ENCODE data around the gene FAM136A.
A peak's percentile ranks its signal among the peaks of the same experiment; 100 is the strongest.

The FAM136A gene

DNA sequence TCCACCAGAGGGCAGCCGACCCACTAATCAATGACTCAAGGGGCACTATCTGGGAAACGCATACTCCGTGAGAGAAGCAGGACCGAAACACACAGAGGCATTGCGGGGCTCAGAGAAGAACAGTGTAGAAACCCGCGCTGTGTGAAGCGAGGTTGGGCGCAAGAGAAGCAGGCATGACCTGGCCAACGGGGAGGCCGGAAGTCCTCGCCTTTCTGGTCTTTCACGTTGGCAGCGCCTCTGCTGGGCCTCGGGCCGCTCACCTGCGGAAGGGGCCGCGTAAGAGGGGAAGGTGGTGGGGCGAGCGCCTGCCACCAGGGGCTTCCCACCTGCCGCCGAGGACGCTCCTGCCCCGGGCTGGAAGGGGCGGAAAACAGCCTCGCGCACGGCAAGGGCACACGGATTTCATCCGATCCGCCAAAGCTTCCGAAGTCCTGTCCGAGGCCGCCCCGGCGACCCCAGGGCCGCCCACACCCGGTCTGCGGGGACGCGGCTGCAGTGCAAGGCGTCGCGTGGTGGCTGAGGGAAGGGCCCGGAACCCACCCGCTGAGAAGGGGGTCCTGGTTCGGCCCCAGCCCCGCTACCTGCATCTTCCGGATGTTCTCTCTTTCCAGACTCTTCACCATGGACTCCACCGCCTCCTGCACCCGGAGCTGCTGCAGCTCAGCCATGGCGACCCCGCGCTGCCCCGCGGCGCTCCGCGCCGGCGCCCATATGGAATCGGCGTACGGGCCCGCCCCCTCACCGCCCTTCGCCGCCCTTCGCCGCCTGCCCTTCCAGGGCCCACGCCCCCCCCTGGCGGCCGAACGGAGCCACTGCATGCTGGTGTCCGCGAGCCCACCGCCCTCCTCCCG, at the start of gene FAM136A:
Gene FAM136A, minus strand, starts transcription at position 724 of the 851 bp plus-strand sequence. Its CDS starts 56 bp downstream, at position 668.
- DNase-seq (ENCODE audit: extremely low read depth, low read depth), result peak; percentile 27
- peak within 1 kb of the TSS; percentile 96 for H3K4me3 ChIP-seq (replicated peaks; ENCODE audit: low read depth, low read length)
- TF ChIP-seq, protein P1, sequence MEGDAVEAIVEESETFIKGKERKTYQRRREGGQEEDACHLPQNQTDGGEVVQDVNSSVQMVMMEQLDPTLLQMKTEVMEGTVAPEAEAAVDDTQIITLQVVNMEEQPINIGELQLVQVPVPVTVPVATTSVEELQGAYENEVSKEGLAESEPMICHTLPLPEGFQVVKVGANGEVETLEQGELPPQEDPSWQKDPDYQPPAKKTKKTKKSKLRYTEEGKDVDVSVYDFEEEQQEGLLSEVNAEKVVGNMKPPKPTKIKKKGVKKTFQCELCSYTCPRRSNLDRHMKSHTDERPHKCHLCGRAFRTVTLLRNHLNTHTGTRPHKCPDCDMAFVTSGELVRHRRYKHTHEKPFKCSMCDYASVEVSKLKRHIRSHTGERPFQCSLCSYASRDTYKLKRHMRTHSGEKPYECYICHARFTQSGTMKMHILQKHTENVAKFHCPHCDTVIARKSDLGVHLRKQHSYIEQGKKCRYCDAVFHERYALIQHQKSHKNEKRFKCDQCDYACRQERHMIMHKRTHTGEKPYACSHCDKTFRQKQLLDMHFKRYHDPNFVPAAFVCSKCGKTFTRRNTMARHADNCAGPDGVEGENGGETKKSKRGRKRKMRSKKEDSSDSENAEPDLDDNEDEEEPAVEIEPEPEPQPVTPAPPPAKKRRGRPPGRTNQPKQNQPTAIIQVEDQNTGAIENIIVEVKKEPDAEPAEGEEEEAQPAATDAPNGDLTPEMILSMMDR (IDR thresholded peaks at IDR 0.05; ENCODE audit: low read depth, low read length, missing control alignments), result peak; percentile 83

DNA sequence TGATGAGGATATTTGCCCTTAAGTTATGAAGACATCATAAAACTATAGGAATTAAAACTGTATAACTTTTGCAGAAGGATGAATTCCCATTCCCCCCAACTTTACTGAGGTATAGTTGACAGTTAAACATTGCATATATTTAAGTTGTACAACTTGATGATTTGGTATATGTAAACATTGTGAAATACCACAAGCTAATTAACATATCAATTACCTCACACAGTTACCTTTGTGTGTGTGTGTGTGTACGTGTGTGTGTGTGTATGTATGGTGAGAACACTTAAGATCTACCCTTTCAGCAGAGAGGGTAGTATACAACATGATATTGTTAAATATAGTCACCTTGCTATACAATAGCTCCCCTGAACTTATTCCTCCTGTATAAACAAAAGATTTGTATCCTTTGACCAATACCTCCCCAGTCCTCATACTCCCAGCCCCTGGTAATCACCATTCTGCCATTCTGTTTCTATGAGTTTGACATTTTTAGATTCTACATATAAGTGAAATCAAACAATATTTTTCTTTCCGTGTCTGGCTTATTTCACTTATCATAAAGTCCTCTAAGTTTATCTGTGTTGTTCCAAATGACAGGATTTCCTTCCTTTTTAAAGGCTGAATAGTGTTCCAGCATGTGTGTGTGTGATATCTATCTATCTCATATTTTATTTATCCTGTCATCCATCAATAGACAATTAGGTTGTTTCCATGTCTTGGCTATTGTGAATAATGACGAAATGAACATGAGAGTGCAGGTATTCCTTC, 48.2 kb upstream of the FAM136A start:
- no peak overlapping the region for H3K4me3 ChIP-seq (replicated peaks; ENCODE audit: low read depth, low read length)
- TF ChIP-seq, protein P1 (IDR thresholded peaks at IDR 0.05; ENCODE audit: low read depth, low read length, missing control alignments), result no peak
- DNase-seq (ENCODE audit: extremely low read depth, low read depth), result no peak

DNA sequence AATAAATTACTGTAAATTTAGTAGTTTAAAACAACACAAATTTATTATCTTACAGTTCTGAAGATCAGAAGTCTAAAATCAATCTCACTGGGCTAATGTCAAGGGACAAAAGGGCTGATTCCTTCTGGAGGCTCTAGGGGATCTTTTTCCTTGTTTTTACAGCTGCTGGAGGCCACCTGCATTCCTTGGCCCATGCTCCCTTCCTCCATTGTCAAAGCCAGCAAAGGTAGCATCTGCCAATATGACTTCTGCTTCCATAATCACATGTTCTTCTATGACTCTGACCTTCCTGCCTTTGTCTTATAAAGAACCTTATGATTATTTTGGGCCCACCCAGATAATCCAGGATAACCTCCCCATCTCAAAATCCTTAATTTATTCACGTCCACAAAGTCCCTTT, 46.0 kb upstream of the FAM136A start:
- H3K4me3 ChIP-seq (replicated peaks; ENCODE audit: low read depth, low read length), result no peak overlapping the region
- no peak for DNase-seq (ENCODE audit: extremely low read depth, low read depth)
- TF ChIP-seq, protein P1 (IDR thresholded peaks at IDR 0.05; ENCODE audit: low read depth, low read length, missing control alignments), result no peak

DNA sequence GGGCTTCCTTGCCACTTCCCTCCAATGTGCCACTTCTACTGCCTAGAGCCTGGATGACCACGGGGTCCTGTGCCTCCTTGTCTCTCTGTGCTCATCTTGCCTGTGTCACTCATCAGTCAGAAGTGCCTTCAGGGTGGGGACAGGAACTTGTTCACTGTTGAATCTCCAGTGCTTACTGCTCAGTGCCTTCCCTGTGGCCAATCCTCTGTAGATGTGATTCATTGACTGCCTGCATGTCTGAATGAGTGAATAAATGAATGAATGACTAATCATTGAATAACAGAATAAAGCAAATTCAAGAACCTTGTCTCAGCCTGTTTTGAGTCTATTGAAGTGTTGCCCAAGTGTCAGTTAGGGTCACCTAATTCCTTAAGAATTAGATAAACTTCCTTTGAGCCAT, 42.3 kb upstream of the FAM136A start:
- H3K4me3 ChIP-seq (replicated peaks; ENCODE audit: low read depth, low read length), result no peak overlapping the region
- DNase-seq (ENCODE audit: extremely low read depth, low read depth), result no peak

DNA sequence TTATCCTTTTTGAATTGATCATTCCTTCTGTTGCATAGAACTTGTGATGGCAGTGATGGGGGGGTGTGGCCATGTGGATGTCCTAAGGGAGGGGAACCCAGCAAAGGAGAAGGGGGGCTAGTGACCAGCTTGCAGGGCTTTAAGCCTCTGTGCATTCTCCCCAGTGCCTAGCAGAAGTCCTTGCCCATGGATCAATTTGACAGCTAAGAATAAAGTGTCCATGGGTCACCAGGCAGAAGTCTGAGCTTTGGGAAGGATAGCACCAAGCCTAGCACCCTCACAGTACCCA, 39.6 kb upstream of the FAM136A start:
- no peak for DNase-seq (ENCODE audit: extremely low read depth, low read depth)
- TF ChIP-seq, protein P1 (IDR thresholded peaks at IDR 0.05; ENCODE audit: low read depth, low read length, missing control alignments), result no peak
- no peak overlapping the region for H3K4me3 ChIP-seq (replicated peaks; ENCODE audit: low read depth, low read length)

More for the DNA sequence above, 42.3 kb upstream of the FAM136A start:
- TF ChIP-seq, protein P1 (IDR thresholded peaks at IDR 0.05; ENCODE audit: low read depth, low read length, missing control alignments), result no peak

DNA sequence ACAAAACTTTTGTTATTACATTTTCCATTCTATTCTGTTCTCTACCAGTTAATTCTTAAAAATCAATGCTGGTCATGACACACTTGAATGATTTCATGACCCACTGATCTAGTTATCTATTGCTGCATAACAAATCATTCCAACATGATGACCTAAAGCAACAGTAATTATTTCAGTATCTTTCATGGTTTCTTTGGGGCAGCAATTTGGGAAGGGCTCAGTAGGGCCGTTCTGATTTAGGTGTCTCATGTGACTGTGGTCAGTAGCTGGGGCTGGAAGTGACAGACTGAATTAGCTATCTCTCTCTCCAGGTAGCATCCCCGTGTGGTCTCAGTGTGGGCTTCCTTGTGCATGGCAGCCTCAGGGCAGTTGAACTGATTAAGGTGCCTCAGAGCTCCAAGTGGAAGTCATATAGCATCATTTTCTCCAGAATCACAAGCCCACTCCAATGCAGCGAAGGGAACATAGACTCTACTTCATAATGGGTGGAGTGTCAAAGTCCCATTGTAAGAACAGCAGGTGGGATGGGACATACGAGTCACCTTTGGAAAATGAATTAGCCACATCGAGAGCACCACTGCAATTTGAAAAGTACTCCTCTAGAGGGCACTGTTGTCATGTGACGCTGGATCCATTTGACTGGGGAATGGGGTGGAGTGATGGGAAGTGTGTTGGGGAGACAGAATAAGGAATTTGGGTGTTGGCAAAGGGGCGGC, 39.1 kb upstream of the FAM136A start:
- TF ChIP-seq, protein P1 (IDR thresholded peaks at IDR 0.05; ENCODE audit: low read depth, low read length, missing control alignments), result peak; percentile 76
- DNase-seq (ENCODE audit: extremely low read depth, low read depth), result peak; percentile 21
- H3K4me3 ChIP-seq (replicated peaks; ENCODE audit: low read depth, low read length), result no peak overlapping the region
